HCT116 (cell line): Measurements from ENCODE around the gene CYP27A1.

ENCODE experiments used
- CEBPB ChIP-seq: IDR thresholded peaks from 2 replicates; pipeline ENCODE4 v1.6.1; 2012; ENCODE audit warnings: low read depth
- EZH2 ChIP-seq: fragments of 200-600 bp; sonication (generic); IDR thresholded peaks from 2 replicates; pipeline ENCODE4 v1.6.1; 2017; ENCODE audit warnings: antibody characterized with exemption, mixed run types
- EZH2phosphoT487 ChIP-seq: fragments of 200-600 bp; IDR thresholded peaks from 2 replicates; pipeline ENCODE4 v1.6.1; 2018; ENCODE audit warnings: antibody characterized with exemption, borderline replicate concordance
- FOSL1 ChIP-seq: IDR thresholded peaks from 2 replicates; pipeline ENCODE4 v1.6.1; 2012; ENCODE audit warnings: low read depth
- POLR2A ChIP-seq: IDR thresholded peaks from 2 replicates; pipeline ENCODE4 v1.7.0; 2011; ENCODE audit warnings: borderline replicate concordance; ENCODE audit not compliant: insufficient read depth, insufficient read length; ENCODE audit errors: extremely low read depth
- RAD21 ChIP-seq: IDR thresholded peaks from 2 replicates; pipeline ENCODE4 v1.6.1; 2012; ENCODE audit warnings: low read depth, mild to moderate bottlenecking
- ZNF274 ChIP-seq: fragments of 200-500 bp; sonication (Bioruptor generic); IDR thresholded peaks from 2 replicates; pipeline ENCODE4 v1.6.1; 2014; ENCODE audit warnings: mild to moderate bottlenecking, low read depth, low read length, inconsistent platforms
- TF ChIP-seq, protein P1 (sequence below): IDR thresholded peaks from 2 replicates; pipeline ENCODE4 v1.6.1; 2012
- TF ChIP-seq, protein P2 (sequence below), 3 experiments: fragments of 200-600 bp in 1 of 3; sonication (generic) in 1 of 3; IDR thresholded peaks in 2 of 3; conservative IDR thresholded peaks in 1 of 3; 2 replicates each; pipeline ENCODE4 v1.5.1; 2012 to 2017; ENCODE audit warnings: low read depth in 2 of 3, low read length in 2 of 3, antibody characterized with exemption in 1 of 3, borderline replicate concordance in 1 of 3, control low read depth in 1 of 3, mild to moderate bottlenecking in 1 of 3, mixed read lengths in 1 of 3, mixed run types in 1 of 3, moderate library complexity in 1 of 3; ENCODE audit not compliant: insufficient read depth in 1 of 3
- TF ChIP-seq, protein P3 (sequence below): IDR thresholded peaks from 2 replicates; pipeline ENCODE4 v1.6.1; 2012; ENCODE audit warnings: low read depth

DNA sequence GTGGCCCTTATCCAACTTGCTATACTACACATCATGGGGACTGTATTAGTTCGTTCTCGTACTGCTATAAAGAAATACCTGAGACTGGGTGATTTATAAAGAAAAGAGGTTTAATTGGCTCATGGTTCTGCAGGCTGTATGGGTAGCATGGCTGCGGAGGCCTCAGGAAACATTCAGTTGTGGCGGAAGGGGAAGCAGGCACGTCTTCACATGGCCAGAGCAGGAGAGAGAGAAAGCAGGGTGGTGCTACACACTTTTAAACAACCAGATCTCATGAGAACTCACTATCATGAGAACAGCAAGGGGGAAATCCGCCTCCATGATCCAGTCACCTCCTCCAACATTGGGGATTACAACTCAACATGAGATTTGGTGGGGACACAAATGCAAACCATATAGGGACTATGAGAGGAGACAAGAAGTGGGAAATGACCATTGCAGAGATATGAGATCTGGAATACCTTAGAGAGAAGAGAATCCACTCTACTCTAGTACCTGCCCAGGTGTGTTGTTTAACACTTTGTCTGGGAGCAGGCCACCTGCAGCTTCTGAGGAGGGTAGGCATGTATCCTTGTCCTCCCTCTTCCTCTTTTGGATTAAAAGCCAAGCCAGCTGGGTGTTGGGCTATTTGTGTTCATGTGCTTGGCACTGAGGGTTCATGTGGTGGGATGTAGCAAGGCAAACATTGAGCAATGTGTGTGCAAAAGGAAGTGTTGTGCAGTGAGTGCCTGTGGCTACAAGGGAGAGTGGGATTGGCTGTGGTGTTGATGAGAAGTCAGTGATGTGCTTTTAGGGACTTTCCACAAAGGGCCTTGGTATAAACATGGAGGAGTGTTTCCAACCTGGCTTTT, 48.6 kb upstream of the CYP27A1 start:
- TF ChIP-seq, protein P1, sequence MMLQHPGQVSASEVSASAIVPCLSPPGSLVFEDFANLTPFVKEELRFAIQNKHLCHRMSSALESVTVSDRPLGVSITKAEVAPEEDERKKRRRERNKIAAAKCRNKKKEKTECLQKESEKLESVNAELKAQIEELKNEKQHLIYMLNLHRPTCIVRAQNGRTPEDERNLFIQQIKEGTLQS: no peak
- TF ChIP-seq FOSL1: no peak
- no peak for TF ChIP-seq EZH2
- no peak for TF ChIP-seq POLR2A
- TF ChIP-seq, protein P2, sequence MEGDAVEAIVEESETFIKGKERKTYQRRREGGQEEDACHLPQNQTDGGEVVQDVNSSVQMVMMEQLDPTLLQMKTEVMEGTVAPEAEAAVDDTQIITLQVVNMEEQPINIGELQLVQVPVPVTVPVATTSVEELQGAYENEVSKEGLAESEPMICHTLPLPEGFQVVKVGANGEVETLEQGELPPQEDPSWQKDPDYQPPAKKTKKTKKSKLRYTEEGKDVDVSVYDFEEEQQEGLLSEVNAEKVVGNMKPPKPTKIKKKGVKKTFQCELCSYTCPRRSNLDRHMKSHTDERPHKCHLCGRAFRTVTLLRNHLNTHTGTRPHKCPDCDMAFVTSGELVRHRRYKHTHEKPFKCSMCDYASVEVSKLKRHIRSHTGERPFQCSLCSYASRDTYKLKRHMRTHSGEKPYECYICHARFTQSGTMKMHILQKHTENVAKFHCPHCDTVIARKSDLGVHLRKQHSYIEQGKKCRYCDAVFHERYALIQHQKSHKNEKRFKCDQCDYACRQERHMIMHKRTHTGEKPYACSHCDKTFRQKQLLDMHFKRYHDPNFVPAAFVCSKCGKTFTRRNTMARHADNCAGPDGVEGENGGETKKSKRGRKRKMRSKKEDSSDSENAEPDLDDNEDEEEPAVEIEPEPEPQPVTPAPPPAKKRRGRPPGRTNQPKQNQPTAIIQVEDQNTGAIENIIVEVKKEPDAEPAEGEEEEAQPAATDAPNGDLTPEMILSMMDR (IDR thresholded peaks at IDR 0.05 in 2 of 3, conservative IDR thresholded peaks at IDR 0.05 in 1 of 3; ENCODE audit: borderline replicate concordance in 1 of 3, insufficient read depth in 1 of 3, low read depth in 2 of 3, low read length in 2 of 3): no peak
- no peak for TF ChIP-seq CEBPB
- no peak for TF ChIP-seq EZH2phosphoT487
- no peak for TF ChIP-seq RAD21
- no peak for TF ChIP-seq ZNF274
- TF ChIP-seq, protein P3, sequence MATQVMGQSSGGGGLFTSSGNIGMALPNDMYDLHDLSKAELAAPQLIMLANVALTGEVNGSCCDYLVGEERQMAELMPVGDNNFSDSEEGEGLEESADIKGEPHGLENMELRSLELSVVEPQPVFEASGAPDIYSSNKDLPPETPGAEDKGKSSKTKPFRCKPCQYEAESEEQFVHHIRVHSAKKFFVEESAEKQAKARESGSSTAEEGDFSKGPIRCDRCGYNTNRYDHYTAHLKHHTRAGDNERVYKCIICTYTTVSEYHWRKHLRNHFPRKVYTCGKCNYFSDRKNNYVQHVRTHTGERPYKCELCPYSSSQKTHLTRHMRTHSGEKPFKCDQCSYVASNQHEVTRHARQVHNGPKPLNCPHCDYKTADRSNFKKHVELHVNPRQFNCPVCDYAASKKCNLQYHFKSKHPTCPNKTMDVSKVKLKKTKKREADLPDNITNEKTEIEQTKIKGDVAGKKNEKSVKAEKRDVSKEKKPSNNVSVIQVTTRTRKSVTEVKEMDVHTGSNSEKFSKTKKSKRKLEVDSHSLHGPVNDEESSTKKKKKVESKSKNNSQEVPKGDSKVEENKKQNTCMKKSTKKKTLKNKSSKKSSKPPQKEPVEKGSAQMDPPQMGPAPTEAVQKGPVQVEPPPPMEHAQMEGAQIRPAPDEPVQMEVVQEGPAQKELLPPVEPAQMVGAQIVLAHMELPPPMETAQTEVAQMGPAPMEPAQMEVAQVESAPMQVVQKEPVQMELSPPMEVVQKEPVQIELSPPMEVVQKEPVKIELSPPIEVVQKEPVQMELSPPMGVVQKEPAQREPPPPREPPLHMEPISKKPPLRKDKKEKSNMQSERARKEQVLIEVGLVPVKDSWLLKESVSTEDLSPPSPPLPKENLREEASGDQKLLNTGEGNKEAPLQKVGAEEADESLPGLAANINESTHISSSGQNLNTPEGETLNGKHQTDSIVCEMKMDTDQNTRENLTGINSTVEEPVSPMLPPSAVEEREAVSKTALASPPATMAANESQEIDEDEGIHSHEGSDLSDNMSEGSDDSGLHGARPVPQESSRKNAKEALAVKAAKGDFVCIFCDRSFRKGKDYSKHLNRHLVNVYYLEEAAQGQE: no peak
